Ishikawa (cell line): ENCODE data around the gene NUDT14.
A peak's percentile ranks its signal among the peaks of the same experiment; 100 is the strongest.

Experiments used
- CEBPB ChIP-seq: IDR thresholded peaks from 2 replicates; pipeline ENCODE4 v1.6.1; 2012
- CREB1 ChIP-seq: IDR thresholded peaks from 2 replicates; pipeline ENCODE4 v1.6.1; 2012; ENCODE audit warnings: low read depth
- EGR1 ChIP-seq: IDR thresholded peaks from 2 replicates; pipeline ENCODE4 v1.6.1; 2012
- EP300 ChIP-seq: IDR thresholded peaks from 2 replicates; pipeline ENCODE4 v1.6.1; 2012; ENCODE audit warnings: borderline replicate concordance
- FOXM1 ChIP-seq: IDR thresholded peaks from 2 replicates; pipeline ENCODE4 v1.6.1; 2012; ENCODE audit warnings: low read depth, borderline replicate concordance
- MAX ChIP-seq: IDR thresholded peaks from 2 replicates; pipeline ENCODE4 v1.6.1; 2012
- NFIC ChIP-seq: IDR thresholded peaks from 2 replicates; pipeline ENCODE4 v1.6.1; 2012
- RAD21 ChIP-seq: IDR thresholded peaks from 2 replicates; pipeline ENCODE4 v1.6.1; 2012; ENCODE audit warnings: low read depth
- REST ChIP-seq: IDR thresholded peaks from 2 replicates; pipeline ENCODE4 v1.6.1; 2012; ENCODE audit warnings: low read depth, mild to moderate bottlenecking
- TAF1 ChIP-seq: IDR thresholded peaks from 2 replicates; pipeline ENCODE4 v1.6.1; 2012; ENCODE audit warnings: low read depth, mild to moderate bottlenecking
- TCF12 ChIP-seq: IDR thresholded peaks from 2 replicates; pipeline ENCODE4 v1.6.1; 2012; ENCODE audit warnings: low read depth
- TEAD4 ChIP-seq: IDR thresholded peaks from 2 replicates; pipeline ENCODE4 v1.6.1; 2012
- USF1 ChIP-seq: IDR thresholded peaks from 2 replicates; pipeline ENCODE4 v1.6.1; 2012
- YY1 ChIP-seq: IDR thresholded peaks from 2 replicates; pipeline ENCODE4 v1.6.1; 2012; ENCODE audit warnings: low read depth
- ZBTB7A ChIP-seq: IDR thresholded peaks from 2 replicates; pipeline ENCODE4 v1.6.1; 2012; ENCODE audit warnings: low read depth

The NUDT14 gene

GRCh38 chr14:105223770-105224544, 42.8 kb upstream of the NUDT14 start:
- TF ChIP-seq EP300, result no peak
- TF ChIP-seq TAF1, result no peak
- TF ChIP-seq YY1, result no peak
- no peak for TF ChIP-seq USF1
- TF ChIP-seq CEBPB, result peak; percentile 19; the same call in 1 of the 2 replicates
- no peak for TF ChIP-seq RAD21
- TF ChIP-seq NFIC, result no peak
- no peak for TF ChIP-seq TCF12

GRCh38 chr14:105223260-105223659, 42.1 kb upstream of the NUDT14 start:
- peak; percentile 78 for TF ChIP-seq MAX
- TF ChIP-seq TEAD4, result no peak

GRCh38 chr14:105221598-105222178, 40.6 kb upstream of the NUDT14 start:
- TF ChIP-seq RAD21, result no peak
- TF ChIP-seq YY1, result no peak
- TF ChIP-seq CEBPB, result no peak

- TF ChIP-seq YY1 (no peak), TEAD4 (no peak), FOXM1 (no peak), CEBPB (no peak), NFIC (no peak), RAD21 (no peak), TCF12 (no peak), MAX (no peak), REST (no peak), TAF1 (no peak), USF1 (no peak), ZBTB7A (no peak), EGR1 (no peak), CREB1 (no peak), EP300 (no peak)
Observed at GRCh38 chr14:105220699-105221597, 39.8 kb upstream of the NUDT14 start.

- no peak for TF ChIP-seq NFIC
- no peak for TF ChIP-seq YY1
- no peak for TF ChIP-seq TAF1
- no peak for TF ChIP-seq ZBTB7A
- TF ChIP-seq FOXM1, result no peak
- TF ChIP-seq CREB1, result no peak
- no peak for TF ChIP-seq EP300
- no peak for TF ChIP-seq EGR1
- TF ChIP-seq REST, result no peak
- no peak for TF ChIP-seq CEBPB
- no peak for TF ChIP-seq MAX
- TF ChIP-seq TCF12, result no peak
- no peak for TF ChIP-seq TEAD4
Observed at GRCh38 chr14:105219753-105220152, 38.6 kb upstream of the NUDT14 start.
